ENCODE results near the gene HTR3A. TPM values are rescaled to one million over a fixed set of nuclear protein-coding genes. Genes with fewer than 3 reads are reported as not detected.
A peak's percentile ranks its signal among the peaks of the same experiment; 100 is the strongest.

The HTR3A gene
- total RNA-seq, 1 experiment from 2014 or later = not detected

GRCh38 chr11:114016986-114017385, 42.1 kb downstream of the HTR3A start:
- no peak for DNase-seq (ENCODE audit: extremely low read depth, low read depth)

- DNase-seq (ENCODE audit: extremely low read depth, low read depth) = no peak
These were observed 42.8 kb downstream of the HTR3A start for GRCh38 chr11:114017723-114018122.

DNA sequence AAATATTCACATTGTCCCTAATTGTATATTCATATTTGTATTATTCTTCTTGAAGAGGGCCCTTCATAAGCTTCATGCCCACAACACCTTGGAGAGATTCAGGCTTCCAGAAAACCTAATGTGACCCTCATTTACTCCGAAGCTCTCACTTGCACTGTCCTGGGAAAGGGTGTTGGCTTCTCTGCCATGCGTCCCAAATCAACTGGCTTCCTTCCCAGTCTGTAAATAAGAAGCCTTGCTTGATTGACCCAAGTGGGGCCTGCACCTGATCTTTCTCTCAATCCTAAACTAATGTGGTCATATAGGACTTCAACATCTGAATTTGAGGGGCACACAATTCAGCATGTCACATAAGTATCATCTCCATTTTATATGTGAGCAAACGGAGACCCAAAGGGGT, 44.1 kb downstream of the HTR3A start:
- DNase-seq (ENCODE audit: extremely low read depth, low read depth) = no peak

- DNase-seq (ENCODE audit: extremely low read depth, low read depth) = no peak
These were observed 44.7 kb downstream of the HTR3A start for GRCh38 chr11:114019574-114019973.

GRCh38 chr11:114025329-114025907, 50.5 kb downstream of the HTR3A start:
- no peak for DNase-seq (ENCODE audit: extremely low read depth, low read depth)

- DNase-seq (ENCODE audit: extremely low read depth, low read depth) = no peak
These were observed 51.4 kb downstream of the HTR3A start for GRCh38 chr11:114026355-114026754.

DNA sequence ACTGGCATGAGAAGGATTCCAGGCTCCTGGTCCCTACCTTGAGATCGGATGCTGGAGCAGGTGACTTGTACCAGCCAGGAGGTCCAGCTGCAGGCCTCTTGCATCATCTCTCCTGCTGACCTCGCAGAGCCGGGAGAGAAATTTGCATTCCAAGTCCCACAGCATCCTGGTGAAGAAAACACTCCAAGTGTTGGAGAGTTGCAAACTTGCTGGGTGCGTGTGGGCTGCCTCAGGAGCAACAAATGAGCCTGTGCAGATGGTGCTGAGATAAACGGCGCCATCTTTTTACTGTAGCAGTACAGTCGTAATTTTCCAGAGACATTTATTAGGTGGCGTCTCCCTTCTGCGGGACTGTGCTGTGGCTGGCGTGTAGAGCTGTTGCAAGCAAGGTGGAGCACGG, 52.5 kb downstream of the HTR3A start:
- DNase-seq (ENCODE audit: extremely low read depth, low read depth) = no peak

GRCh38 chr11:114027926-114028325, 53.0 kb downstream of the HTR3A start:
- DNase-seq (ENCODE audit: extremely low read depth, low read depth) = no peak

- DNase-seq (ENCODE audit: extremely low read depth, low read depth) = no peak
These were observed 56.5 kb downstream of the HTR3A start for GRCh38 chr11:114031246-114031966.

GRCh38 chr11:114031967-114032320, 57.0 kb downstream of the HTR3A start:
- DNase-seq (ENCODE audit: extremely low read depth, low read depth) = no peak

DNA sequence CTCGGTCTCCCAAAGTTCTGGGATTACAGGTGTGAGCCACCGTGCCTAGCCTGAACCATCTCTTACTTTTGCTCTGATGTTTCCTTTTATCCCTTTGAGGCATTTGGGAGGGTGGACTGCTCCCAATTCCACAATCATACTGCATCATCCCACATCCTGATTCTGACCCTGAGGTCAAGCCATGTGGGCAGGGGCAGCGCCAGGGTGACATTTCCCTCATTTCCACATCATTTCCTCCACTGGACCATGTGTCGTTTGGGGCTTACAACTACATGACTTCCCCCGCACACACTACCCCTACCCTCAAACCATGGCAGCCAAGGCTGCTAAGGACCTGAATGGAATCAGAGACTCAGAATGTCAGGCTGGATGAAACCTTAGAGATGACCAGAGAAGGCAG, 58.2 kb downstream of the HTR3A start:
- DNase-seq (ENCODE audit: extremely low read depth, low read depth) = no peak

DNA sequence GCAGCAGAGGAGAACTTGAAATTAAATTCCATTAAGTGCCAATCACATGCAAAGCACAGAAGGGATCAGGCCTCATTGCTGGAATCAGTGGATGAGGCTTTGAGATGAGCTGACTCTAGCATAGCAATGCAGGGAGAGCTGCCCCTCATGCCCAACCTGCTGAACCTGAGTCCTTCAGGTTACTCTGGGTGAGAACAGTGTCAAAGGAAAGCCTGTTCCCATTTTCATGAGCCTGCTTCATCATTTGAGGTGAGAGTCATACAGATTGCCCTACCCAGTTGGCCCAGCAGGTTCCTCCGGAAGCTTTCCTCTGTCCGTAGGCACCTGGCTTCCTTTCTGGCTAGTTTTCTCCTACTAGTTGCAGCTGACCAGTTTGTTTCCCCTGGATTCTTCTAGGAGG, 58.7 kb downstream of the HTR3A start:
- no peak for DNase-seq (ENCODE audit: extremely low read depth, low read depth)

DNA sequence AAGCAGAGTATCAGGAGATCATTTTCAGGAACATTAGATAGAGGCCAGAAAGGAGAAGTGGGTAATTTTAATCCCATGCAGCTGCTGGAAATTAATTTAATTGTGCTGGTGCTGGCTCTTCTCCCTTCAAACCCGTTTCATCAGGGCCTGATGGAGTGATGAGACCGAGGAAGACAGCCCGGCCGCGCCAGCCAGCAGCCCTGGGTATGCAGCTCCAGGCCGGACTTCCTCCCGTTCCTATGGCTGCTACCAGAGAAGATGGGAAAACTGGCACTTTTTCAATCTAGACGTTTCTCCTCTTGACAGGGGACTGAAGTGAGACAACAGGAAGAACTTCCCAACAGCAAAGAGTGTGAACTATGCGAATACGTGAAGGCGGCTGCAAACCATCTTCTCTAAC, 60.0 kb downstream of the HTR3A start:
- no peak for DNase-seq (ENCODE audit: extremely low read depth, low read depth)

GRCh38 chr11:114036147-114036811, 61.4 kb downstream of the HTR3A start:
- peak; percentile 49 for DNase-seq (ENCODE audit: extremely low read depth, low read depth)

GRCh38 chr11:114036958-114037357, 62.0 kb downstream of the HTR3A start:
- no peak for DNase-seq (ENCODE audit: extremely low read depth, low read depth)

DNA sequence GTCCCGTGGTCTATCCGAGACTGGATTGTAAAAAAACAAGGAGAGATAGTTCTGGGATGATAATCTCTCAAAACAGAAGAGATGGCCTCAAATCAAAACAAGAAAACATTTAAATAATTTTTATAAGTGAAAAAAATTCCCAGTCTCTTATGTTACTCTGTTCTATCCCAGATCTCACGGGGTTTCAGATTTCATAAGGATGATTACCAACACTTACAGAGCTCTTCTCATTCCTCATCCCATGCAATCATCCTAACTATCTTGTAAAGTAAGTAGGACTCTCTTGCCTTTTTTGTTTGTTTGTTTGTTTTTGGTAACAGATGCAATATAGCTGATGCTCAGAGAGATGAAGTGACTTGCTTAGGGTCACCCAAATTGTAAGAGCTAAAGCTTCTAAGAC, 64.6 kb downstream of the HTR3A start:
- DNase-seq (ENCODE audit: extremely low read depth, low read depth) = no peak

Other genes starting within 250 kb of the HTR3A start
- 14.3 and 15.0 TPM in 2 replicates for gene ZW10, start 201.4 kb upstream of the HTR3A start, total RNA-seq (2014; rRNA removed; shearing (Covaris generic))
- gene CLDN25, start 195.3 kb upstream of the HTR3A start, total RNA-seq (2014; rRNA removed; shearing (Covaris generic)) = not detected in 2 replicates
- gene USP28, start 99.5 kb upstream of the HTR3A start, total RNA-seq (2014; rRNA removed; shearing (Covaris generic)) = 30.7 and 33.4 TPM in 2 replicates
- not detected in 2 replicates for gene HTR3B, start 70.3 kb upstream of the HTR3A start, total RNA-seq (2014; rRNA removed; shearing (Covaris generic))
- not detected in 2 replicates for gene ZBTB16, start 84.6 kb downstream of the HTR3A start, total RNA-seq (2014; rRNA removed; shearing (Covaris generic))